GM04504 (cell line): Measurements from ENCODE around the gene MRAS.
"Not testable (repeated sequence)": the region's sequence is repeated elsewhere in the genome, so short reads cannot be mapped to it uniquely, and the experiment has no call there.

Source experiments
- DNase-seq: peaks from one replicate; pipeline ENCODE4 v3.0.0-alpha.2; 2012; ENCODE audit warnings: low read depth

The MRAS gene

DNA sequence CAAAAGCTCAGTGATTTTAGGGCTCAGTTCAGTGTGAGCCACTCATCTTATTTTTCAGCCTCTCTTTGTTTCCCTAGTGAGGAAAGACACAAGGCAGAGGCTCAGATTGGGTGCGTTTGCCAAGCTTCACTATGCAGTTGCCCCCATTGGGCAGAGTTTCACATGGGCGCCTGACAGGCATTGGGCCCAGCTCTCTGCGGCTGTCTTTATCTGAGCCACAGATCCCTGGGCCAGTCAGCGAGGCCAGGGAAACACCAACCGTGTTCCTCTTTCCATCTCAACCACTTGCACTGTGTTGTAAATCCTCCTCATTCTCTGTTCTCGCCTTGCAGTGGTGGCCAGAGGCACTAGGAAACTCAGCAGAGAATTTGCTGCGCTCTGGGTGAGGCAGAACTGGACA lies 96.9 kb downstream of the MRAS start:
- no peak for DNase-seq

DNA sequence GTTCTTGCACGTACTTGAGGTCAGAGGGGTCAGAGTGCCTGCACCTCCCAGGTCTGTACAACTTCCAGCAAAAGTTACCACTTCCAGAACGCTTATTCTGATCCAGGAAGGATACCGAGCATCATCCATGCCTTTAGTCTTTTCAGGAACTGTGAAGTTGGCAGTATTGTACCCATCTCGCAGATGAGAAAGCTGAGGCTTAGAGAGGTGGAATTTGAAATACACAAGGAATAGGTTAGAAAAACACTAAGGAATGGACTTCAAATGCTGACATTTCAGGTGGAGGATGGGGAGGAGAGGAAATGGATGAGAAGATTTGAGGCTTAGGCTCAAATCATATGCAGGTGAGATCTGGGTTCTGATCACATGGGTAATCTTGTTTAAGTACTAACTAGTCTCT lies 97.3 kb downstream of the MRAS start:
- DNase-seq, result no peak

DNA sequence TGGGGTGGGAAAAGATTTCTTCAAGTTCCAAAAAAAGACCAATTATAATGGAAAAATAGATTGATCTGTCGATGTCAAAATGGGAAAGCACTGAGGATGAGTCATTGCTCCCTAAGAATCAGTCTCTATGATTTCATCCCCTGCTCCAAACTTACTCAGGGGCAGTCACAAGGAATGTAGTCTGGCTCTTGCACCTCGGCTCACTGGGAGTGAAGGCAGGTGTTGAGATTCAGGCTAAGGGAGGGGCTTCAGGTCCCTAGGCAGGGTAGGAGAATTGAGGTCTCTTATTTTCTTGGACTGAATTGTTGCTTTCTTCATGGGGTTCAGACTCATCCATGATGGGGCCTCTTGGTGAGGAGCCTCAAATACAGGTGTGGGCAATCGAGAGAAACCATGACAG lies 100.3 kb downstream of the MRAS start:
- no peak for DNase-seq

DNA sequence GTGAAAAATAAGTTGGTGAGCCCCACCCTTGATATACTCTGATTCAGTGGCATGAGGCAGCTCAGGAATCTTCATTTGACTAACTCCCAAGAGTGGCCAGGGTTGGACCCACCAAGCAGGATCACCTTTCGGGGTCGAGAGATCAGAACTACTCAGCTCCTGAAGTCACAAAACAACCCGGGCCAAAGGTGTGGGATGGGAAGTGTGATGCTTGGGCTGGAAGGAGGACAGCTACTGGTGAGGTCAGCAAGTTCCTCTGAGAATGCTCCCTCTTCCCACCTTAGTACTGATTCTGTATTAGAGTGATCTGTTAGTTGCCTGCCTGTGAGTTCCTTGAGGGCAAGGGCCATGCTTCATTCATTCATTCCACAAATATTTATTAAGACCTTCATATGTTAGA lies 101.1 kb downstream of the MRAS start:
- DNase-seq, result no peak

DNA sequence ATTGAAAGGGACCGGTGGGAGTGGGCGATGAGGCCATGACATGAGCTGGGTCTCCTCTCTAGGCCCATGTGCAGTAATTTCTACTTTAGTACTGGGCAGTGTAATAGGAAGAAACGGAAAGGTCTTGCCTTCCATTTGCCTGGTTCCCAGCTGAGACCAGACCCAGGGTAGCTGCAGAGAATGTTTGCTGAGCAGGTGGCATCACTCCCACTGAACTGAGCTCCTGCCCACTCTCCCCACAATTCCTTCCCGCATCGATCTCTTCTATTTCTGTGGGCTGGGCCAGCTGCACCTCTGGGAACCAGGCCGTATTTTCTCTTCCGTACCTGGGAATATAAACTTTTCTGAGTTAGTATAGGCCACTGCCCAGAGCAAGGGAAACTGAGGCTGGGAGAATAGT lies 101.8 kb downstream of the MRAS start:
- no peak for DNase-seq

DNA sequence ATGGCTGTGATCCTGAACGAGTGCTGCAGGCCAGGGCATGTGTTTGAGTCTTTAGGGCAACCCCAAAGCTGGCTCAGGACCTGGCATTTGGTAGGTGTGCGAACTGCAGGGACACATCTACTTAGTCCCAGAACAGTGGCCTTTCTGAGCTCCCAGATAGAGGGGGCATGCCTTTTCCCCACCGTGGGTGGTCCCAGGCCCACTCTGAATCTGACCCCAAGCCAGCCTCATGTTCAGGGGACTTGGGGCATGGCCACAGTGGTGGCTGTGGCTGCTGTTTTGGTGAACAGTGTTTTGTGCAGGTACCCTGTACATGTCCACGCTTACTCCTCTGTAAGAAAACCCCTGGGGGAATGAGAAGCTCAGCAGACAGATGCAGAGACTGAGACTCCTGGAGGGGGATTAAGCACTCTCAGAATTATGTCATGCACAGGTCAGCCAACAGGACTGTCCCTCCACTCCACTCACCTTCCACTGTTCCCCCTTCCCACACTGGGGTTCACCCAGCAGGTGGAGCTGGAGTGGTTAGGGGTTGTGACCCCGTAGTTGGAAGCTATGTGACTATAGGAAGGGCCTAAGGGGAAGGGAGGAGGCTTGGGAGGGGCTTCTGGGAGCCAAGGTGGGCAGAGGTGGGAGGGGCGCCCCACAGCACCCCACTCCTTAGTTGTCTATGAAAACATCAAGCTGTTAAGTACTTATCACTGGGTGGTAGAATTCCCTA lies 102.5 kb downstream of the MRAS start:
- no peak for DNase-seq

DNA sequence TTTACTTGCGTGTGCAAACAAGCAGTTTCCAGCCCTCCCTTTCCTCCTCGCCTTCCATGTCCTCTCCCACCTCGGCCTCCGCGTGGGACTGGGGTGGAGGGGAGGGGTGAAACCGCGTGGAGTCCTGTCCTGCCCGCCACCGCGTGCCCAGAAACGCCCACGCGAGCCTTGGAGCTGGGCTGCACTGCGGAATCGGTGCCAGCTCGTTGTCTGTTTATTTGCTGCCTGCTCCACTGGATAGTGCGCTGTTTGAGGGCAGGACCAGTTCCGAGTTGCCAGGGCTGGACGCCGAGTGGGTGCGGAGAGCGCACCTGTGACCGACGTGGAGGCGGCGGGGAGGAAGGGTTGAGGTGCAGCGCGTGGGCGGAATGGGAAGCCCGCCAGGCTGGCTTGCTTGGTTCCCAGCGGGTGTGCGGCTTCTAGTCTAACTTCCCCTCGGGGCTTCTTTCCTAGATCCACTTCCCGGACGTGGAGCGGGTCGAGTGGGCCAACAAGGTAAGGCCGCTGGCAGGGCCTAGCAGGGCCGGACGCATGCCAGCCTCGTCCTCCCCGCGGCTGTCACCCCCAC lies 103.3 kb downstream of the MRAS start:
- DNase-seq, result no peak

DNA sequence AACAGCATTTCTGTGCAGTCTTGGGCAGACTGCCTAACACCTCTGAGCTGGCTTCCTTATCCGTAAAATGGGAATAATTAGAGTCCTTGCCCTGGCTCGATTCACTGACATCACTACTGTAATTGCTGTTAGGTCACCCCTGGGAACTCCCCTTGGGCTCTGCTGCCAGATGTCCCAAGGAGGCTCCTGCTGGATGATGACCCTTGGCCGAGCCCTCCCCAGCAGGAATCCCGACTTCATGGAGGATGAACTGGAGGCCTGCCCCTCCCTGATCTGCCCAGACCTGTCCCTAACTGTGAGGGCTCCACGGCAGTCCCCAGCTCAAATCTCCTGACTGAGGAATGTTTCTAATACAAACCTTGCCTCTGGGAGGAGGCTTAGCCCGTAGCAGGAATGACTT lies 104.1 kb downstream of the MRAS start:
- no peak for DNase-seq

DNA sequence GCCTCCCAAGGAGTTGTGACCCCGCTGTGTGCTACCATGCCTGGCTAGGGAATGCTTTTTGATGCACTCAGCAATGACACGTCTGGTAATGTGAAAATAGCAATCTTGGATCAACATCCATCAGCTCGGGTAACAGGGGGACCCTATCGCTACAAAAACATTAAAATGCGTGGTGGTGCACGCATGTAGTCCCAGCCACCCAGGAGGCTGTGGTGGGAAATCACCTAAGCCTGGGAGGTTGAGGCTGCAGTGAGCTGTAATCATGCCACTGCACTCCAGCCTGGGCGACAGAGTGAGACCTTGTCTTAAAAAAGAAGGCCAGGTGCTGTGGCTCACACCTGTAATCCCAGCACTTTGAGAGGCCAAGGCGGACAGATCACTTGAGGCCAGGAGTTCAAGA lies 105.6 kb downstream of the MRAS start:
- not testable (repeated sequence) for DNase-seq
